Renal cortex interstitium (tissue), 11 donors: Measurements from ENCODE around the gene LRRC14B. TPM values are rescaled to one million over a fixed set of nuclear protein-coding genes. Genes with fewer than 3 reads are reported as not detected.

Experiments
- DNase-seq, 11 donors: peaks; one replicate each; pipeline ENCODE4 v3.0.0-alpha.2; 2013; ENCODE audit warnings: low read depth in 9 of 11, low spot score in 4 of 11; ENCODE audit errors: extremely low read depth in 1 of 11
- polyA plus RNA-seq, 3 donors: library from polyadenylated mRNA; unstranded; fragments of 120-200 nt; gene quantifications; one replicate each; pipeline ENCODE4 v1.2.1, GENCODE V29; 2013; ENCODE audit not compliant: insufficient read length in 3 of 3

The LRRC14B gene
- polyA plus RNA-seq, 3 donors, result 0.13 TPM; not detected in 2

GRCh38 chr5:170971-171800, 20.1 kb upstream of the LRRC14B start:
- DNase-seq, result no peak

GRCh38 chr5:171801-172331, 19.4 kb upstream of the LRRC14B start:
- DNase-seq, result no peak

GRCh38 chr5:172421-172820, 18.9 kb upstream of the LRRC14B start:
- no peak for DNase-seq

DNA sequence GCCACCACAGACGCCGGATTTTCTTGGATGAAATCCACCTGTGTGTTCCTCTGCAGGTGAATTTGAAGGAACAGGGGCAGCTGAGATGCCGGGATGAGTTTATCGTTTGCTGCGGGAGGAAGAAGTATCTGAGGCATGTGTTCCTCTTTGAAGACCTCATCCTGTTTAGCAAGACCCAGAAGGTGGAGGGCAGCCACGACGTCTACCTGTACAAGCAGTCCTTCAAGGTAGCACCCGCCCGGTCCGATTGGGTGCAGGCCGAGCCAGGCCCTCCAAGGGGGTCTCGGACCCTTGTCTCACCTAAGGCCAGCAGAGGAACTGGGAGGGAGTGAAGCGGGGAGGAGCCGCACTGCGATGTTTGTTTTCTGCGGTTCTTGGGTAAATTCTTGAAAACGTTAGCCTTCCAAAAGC, 18.4 kb upstream of the LRRC14B start:
- no peak for DNase-seq

DNA sequence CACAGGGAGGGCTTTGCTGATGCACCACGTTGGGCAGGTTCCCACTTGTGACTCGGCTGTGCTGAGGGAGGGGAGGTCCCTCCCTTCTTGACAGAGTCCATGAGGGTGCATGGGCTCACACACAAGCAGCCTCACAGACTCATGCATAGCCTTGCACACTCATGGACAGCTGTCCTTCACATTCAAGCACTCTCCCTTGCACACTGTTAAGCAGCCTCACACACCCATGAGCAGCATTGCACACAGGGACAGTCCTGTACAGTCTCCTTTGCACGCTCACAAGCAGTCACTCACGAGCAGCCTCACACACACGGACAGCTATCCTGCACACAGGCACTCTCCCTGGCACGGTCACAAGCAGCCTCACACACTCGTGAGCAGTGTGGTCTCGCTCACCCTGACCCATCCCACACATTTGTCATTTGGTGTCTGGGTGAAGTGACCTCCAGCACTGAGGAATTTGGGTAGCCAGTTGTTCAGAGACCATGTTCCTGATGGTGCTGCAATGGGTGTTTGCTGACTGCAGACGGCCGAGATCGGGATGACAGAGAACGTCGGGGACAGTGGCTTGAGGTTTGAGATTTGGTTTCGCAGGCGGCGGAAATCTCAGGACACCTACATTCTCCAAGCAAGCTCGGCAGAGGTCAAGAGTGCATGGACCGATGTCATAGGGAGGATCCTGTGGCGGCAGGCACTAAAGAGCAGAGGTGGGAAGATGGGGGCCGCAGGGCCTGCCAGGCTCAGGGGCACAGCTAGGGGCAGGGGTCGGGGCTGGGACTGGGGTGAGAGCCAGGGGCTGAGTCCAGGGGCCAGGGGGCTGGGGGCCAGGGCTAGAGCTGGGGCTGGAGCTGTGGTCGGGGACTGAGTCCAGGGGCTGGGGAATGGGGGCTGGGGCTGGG, 17.7 kb upstream of the LRRC14B start:
- DNase-seq, result no peak

GRCh38 chr5:174291-174600, 17.0 kb upstream of the LRRC14B start:
- no peak for DNase-seq

- no peak for DNase-seq
These were observed 16.3 kb upstream of the LRRC14B start for GRCh38 chr5:174876-175465.

DNA sequence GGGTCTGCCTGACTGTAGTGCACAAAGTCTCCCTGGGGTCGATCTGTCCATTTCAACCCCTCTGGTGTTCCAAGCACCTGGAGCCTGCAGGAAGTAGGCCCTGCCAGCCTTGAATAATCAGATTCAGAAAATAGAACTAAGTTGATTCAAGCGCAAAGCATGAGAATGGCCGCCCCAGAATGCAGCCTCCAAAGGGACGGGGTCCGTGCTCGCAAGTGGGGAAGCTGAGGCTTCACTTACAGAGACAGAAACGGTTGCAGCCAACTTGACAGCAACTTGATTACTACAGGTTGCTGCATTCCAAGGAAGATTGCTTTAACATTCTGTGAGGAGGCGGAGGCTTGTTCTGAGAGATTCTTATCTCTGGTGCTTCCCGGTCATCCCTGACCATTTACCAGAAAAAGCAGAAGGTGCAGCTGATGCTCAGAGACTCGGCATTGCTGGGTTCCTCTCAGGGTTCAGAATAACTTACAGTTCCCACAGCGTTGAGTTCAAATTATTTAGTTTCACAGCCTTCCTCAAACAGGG, 14.9 kb upstream of the LRRC14B start:
- no peak for DNase-seq

GRCh38 chr5:178110-178509, 13.2 kb upstream of the LRRC14B start:
- DNase-seq, result no peak

GRCh38 chr5:179401-179800, 11.9 kb upstream of the LRRC14B start:
- no peak for DNase-seq

GRCh38 chr5:180286-180918, 10.9 kb upstream of the LRRC14B start:
- no peak for DNase-seq

- DNase-seq, result no peak
These were observed 10.1 kb upstream of the LRRC14B start for GRCh38 chr5:181160-181559.

DNA sequence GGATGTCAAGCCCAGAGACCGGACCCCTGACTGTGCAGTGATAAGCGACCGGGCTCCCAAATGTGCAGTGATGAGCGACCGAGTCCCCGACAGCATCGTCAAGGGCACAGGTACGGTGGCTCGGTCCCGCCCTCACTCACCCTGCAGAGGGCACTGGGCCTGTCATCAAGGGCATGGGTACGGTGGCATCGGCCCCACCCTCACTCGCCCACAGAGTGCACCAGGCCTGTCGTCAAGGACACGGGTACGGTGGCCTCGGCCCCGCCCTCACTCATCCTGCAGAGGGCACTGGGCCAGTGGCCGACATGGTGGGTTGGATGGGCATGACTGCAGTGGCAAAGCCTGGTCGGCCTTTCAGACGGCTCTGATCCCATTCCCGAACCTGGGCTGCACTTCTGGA, 9.7 kb upstream of the LRRC14B start:
- no peak for DNase-seq

- no peak for DNase-seq
These were observed 9.2 kb upstream of the LRRC14B start for GRCh38 chr5:182126-182525.

- no peak for DNase-seq
These were observed 6.8 kb upstream of the LRRC14B start for GRCh38 chr5:184471-184870.

DNA sequence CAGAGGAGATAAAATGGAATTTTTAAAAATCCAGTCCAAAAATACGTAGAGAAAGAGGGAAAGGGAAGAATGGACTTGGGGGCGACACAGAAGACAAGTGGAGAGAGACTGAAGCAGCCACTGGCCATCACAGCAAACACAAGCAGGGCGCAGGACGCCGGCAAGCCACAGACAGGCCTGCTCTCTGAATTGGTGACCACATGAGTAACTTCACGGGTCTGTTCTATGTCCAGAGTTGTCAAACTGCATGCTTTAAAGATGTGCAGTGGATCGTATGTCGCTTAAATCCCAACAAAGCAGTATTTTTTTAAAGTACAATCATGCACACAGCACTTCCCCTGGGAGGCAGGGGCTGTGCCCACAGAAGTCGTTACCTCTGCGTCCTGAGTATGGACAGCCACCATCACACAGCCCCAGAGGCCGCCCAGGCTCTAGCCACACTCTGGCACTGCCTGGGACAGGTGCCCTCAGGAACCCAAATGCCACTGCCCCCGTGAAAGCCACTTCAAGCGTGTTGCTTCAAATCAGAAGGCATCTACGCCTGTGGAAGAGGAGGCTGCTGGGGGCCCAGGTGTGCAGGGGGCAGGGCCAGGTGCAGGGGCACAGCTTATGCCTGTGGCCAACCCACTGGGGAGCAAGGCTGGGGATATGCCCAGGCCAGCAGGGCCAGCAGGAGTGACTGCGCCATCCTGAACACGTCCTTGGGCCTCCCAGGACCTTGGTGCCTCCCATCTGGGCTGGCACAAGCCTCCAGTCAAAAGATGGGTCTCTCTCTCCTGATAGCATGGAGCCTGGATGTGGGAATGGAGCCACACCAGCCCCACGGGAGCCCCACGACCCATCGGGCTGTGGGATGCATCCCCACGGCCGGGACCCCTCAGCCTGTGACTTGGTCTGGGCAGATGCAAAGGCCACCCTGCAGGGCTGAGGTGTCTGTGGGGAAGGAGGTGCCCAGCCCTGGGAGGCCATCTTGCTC, 5.9 kb upstream of the LRRC14B start:
- no peak for DNase-seq

GRCh38 chr5:186091-187041, 4.9 kb upstream of the LRRC14B start:
- DNase-seq, result no peak
